HepG2 (cell line): ENCODE measurements around the gene ATP9A. TPM values are rescaled to one million over a fixed set of nuclear protein-coding genes. Genes with fewer than 3 reads are reported as not detected.

Source experiments
- ATAC-seq: fragments of 200-7000 bp; cut with Tn5 transposase; 3 replicates; pipeline ENCODE4 v1.9.1; 2020; ENCODE audit warnings: mild to moderate bottlenecking, moderate library complexity
- BruUV-seq: library from RNA; stranded (reverse); fragments of 400-500 nt; replicated peaks from 2 replicates; lab custom pipeline; 2021; lab: Mats Ljungman, UMichigan
- CTCF ChIA-PET: fragments of 300-600 bp; formaldehyde crosslinking; extraction: SDS; loops from one replicate; lab custom pipeline; 2021; ENCODE audit warnings: low total read pairs, inconsistent platforms, low intra/inter-chr PET ratio; lab: Yijun Ruan, JAX
- POLR2A ChIA-PET: fragments of 350-600 bp; sonication (Branson Sonifier 250); formaldehyde crosslinking; loops from one replicate; lab custom pipeline; 2020; ENCODE audit warnings: antibody characterized with exemption, inconsistent platforms; lab: Yijun Ruan, JAX
- DNase-seq: peaks from one replicate; pipeline ENCODE4 v3.0.0-alpha.2; 2015; ENCODE audit warnings: low spot score
- FAIRE-seq: peaks from 3 replicates; lab custom pipeline; 2011; peaks lifted over from hg19 to GRCh38; lab: Jason Lieb, UNC
- H2AFZ ChIP-seq: one replicate; pipeline ENCODE4 v1.6.1; 2011; ENCODE audit warnings: low read length, inconsistent platforms
- H3K27ac ChIP-seq: fragments of 300-600 bp; 3 replicates; pipeline ENCODE4 v1.8.0; 2011; ENCODE audit warnings: mixed run types, mild to moderate bottlenecking, mixed read lengths, low read length, inconsistent platforms; ENCODE audit not compliant: insufficient read depth; ENCODE audit errors: extremely low read length
- H3K27me3 ChIP-seq, 2 experiments: fragments of 200-600 bp in 1 of 2; 2 replicates in 1 of 2; 3 replicates in 1 of 2; pipeline versions ENCODE4 v1.6.0 to v1.8.0; 2011; ENCODE audit warnings: low read length in 2 of 2, mild to moderate bottlenecking in 2 of 2, moderate library complexity in 2 of 2, inconsistent platforms in 1 of 2; ENCODE audit not compliant: insufficient read depth in 2 of 2, control insufficient read depth in 1 of 2
- H3K36me3 ChIP-seq, 2 experiments: fragments of 200-600 bp in 1 of 2; replicated peaks in 1 of 2; 2 replicates in 1 of 2; 3 replicates in 1 of 2; pipeline versions ENCODE4 v1.5.1 to v1.8.0; 2011; ENCODE audit warnings: low read length in 2 of 2, inconsistent platforms in 1 of 2; ENCODE audit not compliant: insufficient read depth in 2 of 2, control insufficient read depth in 1 of 2
- H3K4me1 ChIP-seq: 2 replicates; pipeline ENCODE4 v1.5.1; 2012; ENCODE audit warnings: low read length, inconsistent platforms; ENCODE audit not compliant: insufficient read depth
- H3K4me2 ChIP-seq: 2 replicates; pipeline ENCODE4 v1.6.0; 2011; ENCODE audit warnings: low read depth, low read length, inconsistent platforms
- H3K4me3 ChIP-seq, 3 experiments: fragments of 200-600 bp in 1 of 3; sonication (generic), shearing (Covaris generic) in 1 of 3; replicated peaks in 1 of 3; 2 replicates each; pipeline ENCODE4 v1.5.1; 2011 to 2016; ENCODE audit warnings: low read length in 3 of 3, inconsistent platforms in 2 of 3, low read depth in 2 of 3, mild to moderate bottlenecking in 2 of 3, control low read depth in 1 of 3, mixed read lengths in 1 of 3; ENCODE audit not compliant: insufficient read depth in 1 of 3
- H3K79me2 ChIP-seq: one replicate; pipeline ENCODE4 v1.6.1; 2011; ENCODE audit warnings: low read length, inconsistent platforms; ENCODE audit not compliant: insufficient read depth
- H3K9ac ChIP-seq: 2 replicates; pipeline ENCODE4 v1.6.0; 2011; ENCODE audit warnings: mild to moderate bottlenecking, low read depth, low read length, inconsistent platforms; ENCODE audit not compliant: insufficient read depth
- H3K9me3 ChIP-seq: 2 replicates; pipeline ENCODE4 v1.5.1; 2012; ENCODE audit warnings: mild to moderate bottlenecking, low read length
- H4K20me1 ChIP-seq: 2 replicates; pipeline ENCODE4 v1.6.0; 2011; ENCODE audit warnings: inconsistent platforms, mild to moderate bottlenecking, low read length, moderate library complexity; ENCODE audit not compliant: insufficient read depth
- HOXA5 ChIP-seq: sonication (generic); formaldehyde crosslinking; IDR thresholded peaks from 2 replicates; pipeline ENCODE4 v1.4.0; 2020; ENCODE audit warnings: missing genetic modification reagents
- PHF20 ChIP-seq: sonication (generic); formaldehyde crosslinking; IDR thresholded peaks from 2 replicates; pipeline ENCODE4 v1.5.0; 2020; ENCODE audit warnings: mild to moderate bottlenecking, missing genetic modification reagents
- ZNF20 ChIP-seq: sonication (generic); formaldehyde crosslinking; IDR thresholded peaks from 2 replicates; pipeline ENCODE4 v1.4.0; 2020; ENCODE audit warnings: mild to moderate bottlenecking, moderate library complexity, missing genetic modification reagents
- WGBS: methylation state at CpG from one replicate; pipeline ENCODE4 v1.1.6; 2017; ENCODE audit warnings: low lambda C conversion rate; 5-methylcytosine and 5-hydroxymethylcytosine counted together
- in situ Hi-C: cut with HindIII; loops from 2 replicates; pipeline ENCODE4 v1.10.0; 2017; ENCODE audit warnings: low pct_unique_long_range_greater_than_20kb; ENCODE audit not compliant: extremely low pct_ligation_motif_present
- intact Hi-C: fragments of 100-400 bp; cut with micrococcal nuclease; formaldehyde crosslinking; loops from one replicate; pipeline ENCODE4 v1.10.0; 2022; ENCODE audit not compliant: unreplicated experiment
- polyA plus RNA-seq, 8 experiments: library from polyadenylated mRNA; depleted of rRNA in 3 of 8; stranded (reverse) in 7 of 8; unstranded in 1 of 8; fragments of >200 nt; fragmentation: Illumina TruSeq in 4 of 8; extraction: Trizol in 4 of 8; gene quantifications; 2 replicates each; pipeline versions ENCODE4 v1.2.1 to v1.2.3, GENCODE V29; 2011 to 2016; ENCODE audit warnings: low read depth in 4 of 8, missing spikeins in 1 of 8, mixed read lengths in 1 of 8; ENCODE audit not compliant: insufficient read depth in 1 of 8
- total RNA-seq, 5 experiments: library from RNA; depleted of rRNA; stranded (reverse); fragments of >200 nt; fragmentation: Illumina TruSeq; extraction: Trizol; gene quantifications; 2 replicates each; pipeline ENCODE4 v1.2.3, GENCODE V29; 2016; ENCODE audit warnings: low read depth in 1 of 5
- TF ChIP-seq, protein P1 (sequence below): sonication (generic); formaldehyde crosslinking; IDR thresholded peaks from 2 replicates; pipeline ENCODE4 v1.4.0; 2020; ENCODE audit warnings: missing genetic modification reagents, borderline replicate concordance
- TF ChIP-seq, protein P2 (sequence below): sonication (generic); formaldehyde crosslinking; IDR thresholded peaks from 2 replicates; pipeline ENCODE4 v1.5.0; 2020; ENCODE audit warnings: missing genetic modification reagents
- TF ChIP-seq, protein P3 (sequence below): sonication (generic); formaldehyde crosslinking; IDR thresholded peaks from 2 replicates; pipeline ENCODE4 v1.5.1; 2020; ENCODE audit warnings: mild to moderate bottlenecking, moderate library complexity, missing genetic modification reagents

The ATP9A gene
- total and polyA plus RNA-seq, 2 of the 13 experiments (the other 11 are each of a cell fraction or from before 2014, with no cell fraction given), result 11.8 to 18.5 TPM

DNA sequence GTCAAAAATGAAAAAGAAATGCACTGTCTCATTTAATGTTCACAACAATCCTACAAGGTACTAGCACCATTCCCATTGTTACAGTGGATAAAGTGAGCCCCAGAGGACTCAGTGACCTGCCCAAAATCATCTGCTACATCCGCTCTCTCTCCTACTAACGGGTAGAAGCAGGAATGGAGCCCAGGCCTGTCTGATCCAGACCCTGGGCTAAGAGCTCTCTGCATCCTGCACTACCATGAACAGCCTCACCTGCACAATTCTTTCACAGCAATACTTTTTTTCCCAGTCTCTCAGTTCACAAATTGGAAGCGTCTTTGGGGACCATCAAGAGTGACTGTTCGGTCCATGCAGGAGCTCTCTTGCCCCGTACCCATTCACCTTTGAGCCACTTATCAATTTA, 31.2 kb downstream of the ATP9A start:
- Histone ChIP-seq H3K9ac (no peak overlapping the region), H2AFZ (no peak overlapping the region), H3K27me3 (no peaks in the 10 kb centered on the region), H3K9me3 (no peaks in the 10 kb centered on the region), H3K36me3 (no peaks in the 10 kb centered on the region), H3K4me2 (no peak overlapping the region), H4K20me1 (no peaks in the 10 kb centered on the region)
- intact Hi-C loops, result no loop called here
- CTCF ChIA-PET, result no interaction called here
- in situ Hi-C loops, result no loop called here
- DNase-seq (no peak), ATAC-seq (peak; percentile 29; the same call in 2 of the 3 replicates), FAIRE-seq (no peak)
- TF ChIP-seq ZNF20 (CRISPR knock-in tag) (no peak), HOXA5 (CRISPR knock-in tag) (no peak), PHF20 (CRISPR knock-in tag) (no peak)
- TF ChIP-seq, protein P1, sequence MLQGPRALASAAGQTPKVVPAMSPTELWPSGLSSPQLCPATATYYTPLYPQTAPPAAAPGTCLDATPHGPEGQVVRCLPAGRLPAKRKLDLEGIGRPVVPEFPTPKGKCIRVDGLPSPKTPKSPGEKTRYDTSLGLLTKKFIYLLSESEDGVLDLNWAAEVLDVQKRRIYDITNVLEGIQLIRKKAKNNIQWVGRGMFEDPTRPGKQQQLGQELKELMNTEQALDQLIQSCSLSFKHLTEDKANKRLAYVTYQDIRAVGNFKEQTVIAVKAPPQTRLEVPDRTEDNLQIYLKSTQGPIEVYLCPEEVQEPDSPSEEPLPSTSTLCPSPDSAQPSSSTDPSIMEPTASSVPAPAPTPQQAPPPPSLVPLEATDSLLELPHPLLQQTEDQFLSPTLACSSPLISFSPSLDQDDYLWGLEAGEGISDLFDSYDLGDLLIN, result no peak
- TF ChIP-seq, protein P2, sequence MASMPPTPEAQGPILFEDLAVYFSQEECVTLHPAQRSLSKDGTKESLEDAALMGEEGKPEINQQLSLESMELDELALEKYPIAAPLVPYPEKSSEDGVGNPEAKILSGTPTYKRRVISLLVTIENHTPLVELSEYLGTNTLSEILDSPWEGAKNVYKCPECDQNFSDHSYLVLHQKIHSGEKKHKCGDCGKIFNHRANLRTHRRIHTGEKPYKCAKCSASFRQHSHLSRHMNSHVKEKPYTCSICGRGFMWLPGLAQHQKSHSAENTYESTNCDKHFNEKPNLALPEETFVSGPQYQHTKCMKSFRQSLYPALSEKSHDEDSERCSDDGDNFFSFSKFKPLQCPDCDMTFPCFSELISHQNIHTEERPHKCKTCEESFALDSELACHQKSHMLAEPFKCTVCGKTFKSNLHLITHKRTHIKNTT, result no peak
- TF ChIP-seq, protein P3, sequence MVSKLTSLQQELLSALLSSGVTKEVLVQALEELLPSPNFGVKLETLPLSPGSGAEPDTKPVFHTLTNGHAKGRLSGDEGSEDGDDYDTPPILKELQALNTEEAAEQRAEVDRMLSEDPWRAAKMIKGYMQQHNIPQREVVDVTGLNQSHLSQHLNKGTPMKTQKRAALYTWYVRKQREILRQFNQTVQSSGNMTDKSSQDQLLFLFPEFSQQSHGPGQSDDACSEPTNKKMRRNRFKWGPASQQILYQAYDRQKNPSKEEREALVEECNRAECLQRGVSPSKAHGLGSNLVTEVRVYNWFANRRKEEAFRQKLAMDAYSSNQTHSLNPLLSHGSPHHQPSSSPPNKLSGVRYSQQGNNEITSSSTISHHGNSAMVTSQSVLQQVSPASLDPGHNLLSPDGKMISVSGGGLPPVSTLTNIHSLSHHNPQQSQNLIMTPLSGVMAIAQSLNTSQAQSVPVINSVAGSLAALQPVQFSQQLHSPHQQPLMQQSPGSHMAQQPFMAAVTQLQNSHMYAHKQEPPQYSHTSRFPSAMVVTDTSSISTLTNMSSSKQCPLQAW (CRISPR knock-in tag), result no peak
- TF ChIP-seq, all 625 proteins: peak for 0
- Histone ChIP-seq H3K27ac (no peak overlapping the region), H3K79me2 (peaks cover 11% of the 10 kb centered on the region), H3K4me1 (peaks cover 83% of the 10 kb centered on the region), H3K4me3 (no peak overlapping the region)
- BruUV-seq, result no TSS peak
- 75% methylated on average over 5 of the region's 5 CpGs for WGBS
- POLR2A ChIA-PET, result no interaction called here
